Smooth muscle cell (in vitro differentiated cells): ENCODE results near the gene TMEM116. TPM values are rescaled to one million over a fixed set of nuclear protein-coding genes. Genes with fewer than 3 reads are reported as not detected.

ENCODE experiments used
- DNase-seq: peaks from one replicate; lab custom pipeline; 2025; ENCODE audit not compliant: unreplicated experiment; lab: John Stamatoyannopoulos, UW
- H2AFZ ChIP-seq: fragments of 200-600 bp; sonication (generic); 2 replicates; pipeline ENCODE4 v1.6.0; 2016; ENCODE audit warnings: antibody characterized with exemption, low read depth, mild to moderate bottlenecking
- H3F3A ChIP-seq: fragments of 200-600 bp; sonication (generic); 2 replicates; pipeline ENCODE4 v1.6.0; 2017; ENCODE audit warnings: antibody characterized with exemption, low read depth
- H3K27ac ChIP-seq: fragments of 200-600 bp; sonication (generic); 2 replicates; pipeline ENCODE4 v1.5.1; 2016; ENCODE audit warnings: low read depth, mild to moderate bottlenecking
- H3K27me3 ChIP-seq: fragments of 200-600 bp; sonication (generic); 2 replicates; pipeline ENCODE4 v1.6.1; 2016; ENCODE audit warnings: low read depth, mild to moderate bottlenecking
- H3K36me3 ChIP-seq: fragments of 200-600 bp; sonication (generic); 2 replicates; pipeline ENCODE4 v1.5.1; 2016; ENCODE audit warnings: low read depth
- H3K4me1 ChIP-seq: fragments of 200-600 bp; sonication (generic); 2 replicates; pipeline ENCODE4 v1.5.1; 2016; ENCODE audit warnings: low read depth
- H3K4me2 ChIP-seq: fragments of 200-600 bp; sonication (generic); 2 replicates; pipeline ENCODE4 v1.6.0; 2016; ENCODE audit warnings: mild to moderate bottlenecking
- H3K4me3 ChIP-seq: fragments of 200-600 bp; sonication (generic); 2 replicates; pipeline ENCODE4 v1.5.1; 2016; ENCODE audit warnings: mild to moderate bottlenecking
- H3K79me2 ChIP-seq: fragments of 200-600 bp; sonication (generic); 2 replicates; pipeline ENCODE4 v1.6.0; 2016; ENCODE audit warnings: low read depth, mild to moderate bottlenecking
- H3K9ac ChIP-seq: fragments of 200-600 bp; sonication (generic); 2 replicates; pipeline ENCODE4 v1.6.0; 2016; ENCODE audit warnings: low read depth
- H3K9me3 ChIP-seq: fragments of 200-600 bp; sonication (generic); replicated peaks from 2 replicates; pipeline ENCODE4 v1.5.1; 2016; ENCODE audit warnings: low read depth
- H4K20me1 ChIP-seq: fragments of 200-600 bp; sonication (generic); 2 replicates; pipeline ENCODE4 v1.6.0; 2016; ENCODE audit warnings: low read depth
- WGBS: methylation state at CpG from one replicate; pipeline ENCODE4 v1.1.7; 2016; ENCODE audit warnings: low lambda C conversion rate; 5-methylcytosine and 5-hydroxymethylcytosine counted together
- polyA plus RNA-seq: library from polyadenylated mRNA; unstranded; fragments of >200 nt; fragmentation: Nextera tagmentation; extraction: Ambion mirVana; gene quantifications from 2 replicates; pipeline ENCODE4 v1.2.1, GENCODE V29; 2016
- total RNA-seq: library from RNA; depleted of rRNA; stranded (reverse); fragments of >200 nt; gene quantifications from 2 replicates; pipeline ENCODE4 v1.2.3, GENCODE V29; 2014
- TF ChIP-seq, protein P1 (sequence below): fragments of 200-600 bp; sonication (generic); IDR thresholded peaks from 2 replicates; pipeline ENCODE4 v1.5.1; 2017; ENCODE audit warnings: borderline replicate concordance, mild to moderate bottlenecking, antibody characterized with exemption; ENCODE audit not compliant: insufficient read depth, poor library complexity, severe bottlenecking

TMEM116 gene
- total and polyA plus RNA-seq, 2 experiments from 2014 or later, result 5.7 to 9.7 TPM

GRCh38 chr12:111991946-111992345 lies 21.0 kb downstream of the TMEM116 start:
- no peaks in the 10 kb centered on the region for H3F3A ChIP-seq
- H3K4me3 ChIP-seq, result no peak overlapping the region
- TF ChIP-seq, protein P1, sequence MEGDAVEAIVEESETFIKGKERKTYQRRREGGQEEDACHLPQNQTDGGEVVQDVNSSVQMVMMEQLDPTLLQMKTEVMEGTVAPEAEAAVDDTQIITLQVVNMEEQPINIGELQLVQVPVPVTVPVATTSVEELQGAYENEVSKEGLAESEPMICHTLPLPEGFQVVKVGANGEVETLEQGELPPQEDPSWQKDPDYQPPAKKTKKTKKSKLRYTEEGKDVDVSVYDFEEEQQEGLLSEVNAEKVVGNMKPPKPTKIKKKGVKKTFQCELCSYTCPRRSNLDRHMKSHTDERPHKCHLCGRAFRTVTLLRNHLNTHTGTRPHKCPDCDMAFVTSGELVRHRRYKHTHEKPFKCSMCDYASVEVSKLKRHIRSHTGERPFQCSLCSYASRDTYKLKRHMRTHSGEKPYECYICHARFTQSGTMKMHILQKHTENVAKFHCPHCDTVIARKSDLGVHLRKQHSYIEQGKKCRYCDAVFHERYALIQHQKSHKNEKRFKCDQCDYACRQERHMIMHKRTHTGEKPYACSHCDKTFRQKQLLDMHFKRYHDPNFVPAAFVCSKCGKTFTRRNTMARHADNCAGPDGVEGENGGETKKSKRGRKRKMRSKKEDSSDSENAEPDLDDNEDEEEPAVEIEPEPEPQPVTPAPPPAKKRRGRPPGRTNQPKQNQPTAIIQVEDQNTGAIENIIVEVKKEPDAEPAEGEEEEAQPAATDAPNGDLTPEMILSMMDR, result no peak
- H3K4me2 ChIP-seq, result no peak overlapping the region
- no peak overlapping the region for H3K9ac ChIP-seq
- H3K27me3 ChIP-seq, result no peaks in the 10 kb centered on the region
- H3K27ac ChIP-seq, result no peak overlapping the region
- H2AFZ ChIP-seq, result no peak overlapping the region
- WGBS, result 100% methylated on average over 4 of the region's 4 CpGs
- H3K4me1 ChIP-seq, result no peaks in the 10 kb centered on the region
- no peaks in the 10 kb centered on the region for H3K79me2 ChIP-seq
- H4K20me1 ChIP-seq, result no peaks in the 10 kb centered on the region
- H3K36me3 ChIP-seq, result no peaks in the 10 kb centered on the region
- H3K9me3 ChIP-seq, result no peaks in the 10 kb centered on the region
- DNase-seq, result no peak

DNA sequence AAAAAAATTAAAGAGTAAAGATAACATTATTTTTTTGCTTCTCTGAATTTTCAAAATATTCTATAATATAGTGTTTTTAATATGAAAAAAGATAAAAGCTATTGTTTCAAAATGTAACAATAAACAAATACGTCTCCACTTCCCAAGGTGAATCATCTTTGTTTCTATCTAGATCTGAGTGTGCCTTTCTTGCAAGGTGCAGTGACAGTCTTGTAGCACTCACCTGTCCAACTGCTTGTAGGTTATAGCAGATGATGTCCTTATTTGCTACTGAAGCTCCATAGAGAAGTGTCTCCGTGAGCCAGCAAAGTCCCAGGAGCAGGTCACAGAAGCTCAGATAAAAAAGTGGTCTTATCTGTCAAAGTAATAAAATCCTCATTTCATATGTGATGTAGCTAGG lies 21.4 kb downstream of the TMEM116 start:
- Histone ChIP-seq H3K27ac (no peak overlapping the region), H3K4me1 (no peaks in the 10 kb centered on the region), H3K4me3 (no peak overlapping the region), H2AFZ (no peak overlapping the region), H3K27me3 (no peaks in the 10 kb centered on the region), H3K9ac (no peak overlapping the region), H4K20me1 (no peaks in the 10 kb centered on the region), H3K4me2 (no peak overlapping the region), H3K36me3 (no peaks in the 10 kb centered on the region), H3F3A (no peaks in the 10 kb centered on the region), H3K79me2 (no peaks in the 10 kb centered on the region), H3K9me3 (no peaks in the 10 kb centered on the region)
- no peak for DNase-seq
- 67% methylated on average over 2 of the region's 2 CpGs for WGBS
- TF ChIP-seq, protein P1, result no peak

- no peaks in the 10 kb centered on the region for H3K79me2 ChIP-seq
- H3K4me3 ChIP-seq, result no peak overlapping the region
- H4K20me1 ChIP-seq, result no peaks in the 10 kb centered on the region
- TF ChIP-seq, protein P1, result no peak
- no peak for DNase-seq
- H2AFZ ChIP-seq, result no peak overlapping the region
- H3F3A ChIP-seq, result no peaks in the 10 kb centered on the region
- no peaks in the 10 kb centered on the region for H3K4me1 ChIP-seq
- 88% methylated on average over 2 of the region's 2 CpGs for WGBS
- H3K36me3 ChIP-seq, result no peaks in the 10 kb centered on the region
- H3K9me3 ChIP-seq, result no peaks in the 10 kb centered on the region
- no peak overlapping the region for H3K4me2 ChIP-seq
- H3K27ac ChIP-seq, result no peak overlapping the region
- H3K27me3 ChIP-seq, result no peaks in the 10 kb centered on the region
- no peak overlapping the region for H3K9ac ChIP-seq
These were observed 28.1 kb downstream of the TMEM116 start for GRCh38 chr12:111984820-111985219.

- Histone ChIP-seq H2AFZ (no peak overlapping the region), H3K4me2 (no peak overlapping the region), H3K4me1 (no peaks in the 10 kb centered on the region), H4K20me1 (no peaks in the 10 kb centered on the region), H3K27ac (no peak overlapping the region), H3K79me2 (no peaks in the 10 kb centered on the region), H3F3A (no peaks in the 10 kb centered on the region), H3K27me3 (no peaks in the 10 kb centered on the region), H3K4me3 (no peak overlapping the region), H3K9ac (no peak overlapping the region), H3K36me3 (no peaks in the 10 kb centered on the region), H3K9me3 (no peaks in the 10 kb centered on the region)
- TF ChIP-seq, protein P1, result no peak
- DNase-seq, result no peak
- 69% methylated on average over 2 of the region's 2 CpGs for WGBS
These were observed 31.0 kb downstream of the TMEM116 start for GRCh38 chr12:111981987-111982386.
